GM12872 (cell line): Measurements from ENCODE around the gene SMYD1.

Experiments used
- TF ChIP-seq, protein P1 (sequence below): IDR thresholded peaks from 3 replicates; pipeline ENCODE4 v1.5.1; 2011; ENCODE audit warnings: low read depth, mild to moderate bottlenecking, low read length, moderate library complexity; ENCODE audit not compliant: insufficient read depth

SMYD1 gene

DNA sequence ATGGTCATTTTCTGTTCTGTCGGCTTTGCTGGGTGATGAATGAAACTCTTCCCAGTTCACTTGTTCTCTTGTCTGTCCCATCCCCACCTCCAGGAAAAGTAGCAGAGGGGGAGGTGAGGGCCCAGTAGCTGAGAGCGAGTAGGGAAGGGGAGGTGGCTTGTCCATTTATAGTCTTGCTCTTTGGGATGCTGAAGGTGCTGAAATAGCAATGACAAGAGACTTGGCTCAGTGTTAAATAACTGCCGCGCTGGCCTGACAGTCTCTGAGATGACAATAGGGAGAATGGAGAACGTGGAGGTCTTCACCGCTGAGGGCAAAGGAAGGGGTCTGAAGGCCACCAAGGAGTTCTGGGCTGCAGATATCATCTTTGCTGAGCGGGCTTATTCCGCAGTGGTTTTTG lies at the start of gene SMYD1:
SMYD1 (plus strand) TSS at position 228 of the 400 bp plus-strand sequence; CDS start at position 268, 40 bp downstream.
- TF ChIP-seq, protein P1, sequence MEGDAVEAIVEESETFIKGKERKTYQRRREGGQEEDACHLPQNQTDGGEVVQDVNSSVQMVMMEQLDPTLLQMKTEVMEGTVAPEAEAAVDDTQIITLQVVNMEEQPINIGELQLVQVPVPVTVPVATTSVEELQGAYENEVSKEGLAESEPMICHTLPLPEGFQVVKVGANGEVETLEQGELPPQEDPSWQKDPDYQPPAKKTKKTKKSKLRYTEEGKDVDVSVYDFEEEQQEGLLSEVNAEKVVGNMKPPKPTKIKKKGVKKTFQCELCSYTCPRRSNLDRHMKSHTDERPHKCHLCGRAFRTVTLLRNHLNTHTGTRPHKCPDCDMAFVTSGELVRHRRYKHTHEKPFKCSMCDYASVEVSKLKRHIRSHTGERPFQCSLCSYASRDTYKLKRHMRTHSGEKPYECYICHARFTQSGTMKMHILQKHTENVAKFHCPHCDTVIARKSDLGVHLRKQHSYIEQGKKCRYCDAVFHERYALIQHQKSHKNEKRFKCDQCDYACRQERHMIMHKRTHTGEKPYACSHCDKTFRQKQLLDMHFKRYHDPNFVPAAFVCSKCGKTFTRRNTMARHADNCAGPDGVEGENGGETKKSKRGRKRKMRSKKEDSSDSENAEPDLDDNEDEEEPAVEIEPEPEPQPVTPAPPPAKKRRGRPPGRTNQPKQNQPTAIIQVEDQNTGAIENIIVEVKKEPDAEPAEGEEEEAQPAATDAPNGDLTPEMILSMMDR, result no peak

DNA sequence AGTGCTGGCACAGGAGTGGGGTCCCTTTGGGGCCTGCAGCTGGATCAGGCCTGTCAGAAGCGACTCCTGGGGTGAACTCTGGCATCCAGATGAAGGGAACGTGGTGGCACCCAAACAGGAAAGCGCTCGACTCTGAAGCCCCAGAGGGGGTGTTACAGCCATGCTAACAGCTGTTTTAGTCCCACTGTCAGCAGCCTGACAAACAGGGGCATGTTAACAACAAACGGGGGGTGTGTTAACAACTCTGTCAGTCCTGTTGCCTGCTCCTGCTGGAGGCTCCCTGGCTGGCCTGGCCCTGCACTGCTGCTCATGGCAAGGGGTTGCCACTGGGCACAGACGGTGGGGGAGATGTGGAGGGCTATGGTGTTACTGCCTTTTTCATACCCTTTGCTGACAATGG lies 48.7 kb upstream of the SMYD1 start:
- TF ChIP-seq, protein P1, result no peak

DNA sequence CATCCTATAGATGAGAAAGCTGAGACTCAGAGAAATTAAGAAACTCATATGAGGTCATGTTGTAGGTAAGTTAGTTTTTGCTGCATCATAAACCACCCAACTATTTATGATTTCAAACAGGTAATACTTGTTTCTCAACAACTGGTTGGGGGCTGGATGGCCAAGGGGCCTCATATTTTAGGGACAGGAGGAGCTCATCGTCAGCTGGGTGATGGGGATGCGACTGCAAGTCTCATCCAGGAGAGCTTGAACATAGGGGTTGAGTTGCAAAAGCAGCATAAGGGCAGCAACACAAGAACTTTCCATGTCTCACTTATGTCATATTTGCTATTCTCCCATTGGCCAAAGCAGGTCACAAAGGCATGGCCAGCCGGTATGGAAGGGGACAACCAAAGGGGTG lies 47.6 kb upstream of the SMYD1 start:
- TF ChIP-seq, protein P1, result no peak

DNA sequence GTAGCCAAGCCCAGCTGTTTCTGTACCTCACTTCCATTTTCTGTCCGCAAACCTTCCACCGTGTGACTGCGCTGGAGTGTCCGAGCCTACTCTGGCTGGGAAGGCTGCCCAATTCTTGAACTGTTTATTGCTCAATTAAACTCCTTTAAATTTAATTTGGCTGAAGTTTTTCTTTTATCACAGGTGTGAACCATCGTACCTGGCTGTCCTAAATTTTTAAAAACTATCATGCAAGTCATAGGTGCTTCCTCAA lies 45.0 kb upstream of the SMYD1 start:
- TF ChIP-seq, protein P1, result no peak

DNA sequence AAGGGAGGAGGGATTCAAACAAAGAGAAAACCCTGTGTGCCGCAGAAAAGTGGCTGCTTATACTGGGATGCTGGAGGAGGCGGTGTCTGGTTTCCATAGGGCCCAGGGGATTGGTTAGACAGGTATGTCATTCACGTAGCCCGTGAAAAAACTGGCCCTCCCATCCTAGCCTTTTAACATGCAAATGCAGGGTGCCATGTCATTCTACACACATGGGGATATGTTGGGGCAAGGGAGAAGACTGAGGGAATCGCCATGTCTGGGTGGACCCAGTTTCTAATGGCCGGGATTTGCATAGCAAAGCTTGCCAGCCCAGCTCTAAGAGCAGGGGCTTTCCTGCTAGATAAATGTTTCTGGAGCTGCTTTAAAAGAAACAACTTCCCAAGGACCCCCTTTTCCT lies 43.1 kb upstream of the SMYD1 start:
- TF ChIP-seq, protein P1, result no peak

DNA sequence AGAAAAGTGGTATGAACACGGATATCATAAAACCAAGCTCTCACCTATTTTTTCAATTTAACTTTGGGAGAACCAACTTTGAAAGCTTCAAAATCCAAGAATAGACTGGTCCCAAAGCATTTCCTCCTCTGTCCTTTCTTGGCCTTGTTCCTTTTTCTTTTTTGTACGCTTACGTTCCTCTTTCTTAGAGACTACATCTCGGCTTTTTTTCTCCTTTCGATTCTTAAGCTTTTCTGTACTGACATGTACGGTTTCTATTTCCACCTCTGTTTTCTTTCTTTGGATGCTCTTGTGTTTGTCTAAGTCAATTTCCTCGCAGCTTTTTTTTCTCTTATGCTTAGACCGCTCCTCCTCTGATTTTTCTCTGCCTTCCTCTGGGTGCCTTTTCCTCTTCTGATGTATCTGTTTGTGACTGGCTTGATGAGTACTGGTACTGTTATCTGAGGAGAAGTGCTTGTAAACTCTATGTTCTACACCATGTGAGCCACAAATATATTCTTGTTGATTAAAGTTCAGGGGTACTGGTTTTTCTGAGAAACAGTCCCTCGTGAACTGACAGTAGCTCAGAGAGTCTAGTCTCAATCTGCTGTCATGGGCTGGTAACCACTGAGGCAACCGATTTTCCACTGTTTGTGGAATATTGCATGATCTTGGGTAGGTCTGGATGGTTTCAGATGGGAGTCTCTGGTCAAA lies 39.8 kb upstream of the SMYD1 start:
- TF ChIP-seq, protein P1, result no peak

DNA sequence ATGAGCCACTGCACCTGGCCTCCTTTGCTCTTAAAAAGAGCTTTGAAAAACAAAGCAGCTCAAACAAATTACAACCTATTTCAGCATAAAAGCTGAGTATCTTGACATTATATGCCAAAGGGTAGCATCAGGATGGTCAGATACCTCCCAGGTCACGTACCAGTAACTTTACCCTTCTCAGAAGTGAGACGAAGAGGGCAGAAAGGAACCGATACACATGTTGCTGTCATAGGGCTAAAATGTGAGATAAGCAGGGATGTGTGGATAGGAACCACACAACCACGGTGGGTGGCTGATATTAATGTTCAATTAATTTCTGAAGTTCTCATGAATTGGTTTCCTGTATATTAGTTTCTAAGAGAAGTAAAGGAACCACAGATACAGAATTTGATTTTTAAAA lies 38.7 kb upstream of the SMYD1 start:
- TF ChIP-seq, protein P1, result no peak

DNA sequence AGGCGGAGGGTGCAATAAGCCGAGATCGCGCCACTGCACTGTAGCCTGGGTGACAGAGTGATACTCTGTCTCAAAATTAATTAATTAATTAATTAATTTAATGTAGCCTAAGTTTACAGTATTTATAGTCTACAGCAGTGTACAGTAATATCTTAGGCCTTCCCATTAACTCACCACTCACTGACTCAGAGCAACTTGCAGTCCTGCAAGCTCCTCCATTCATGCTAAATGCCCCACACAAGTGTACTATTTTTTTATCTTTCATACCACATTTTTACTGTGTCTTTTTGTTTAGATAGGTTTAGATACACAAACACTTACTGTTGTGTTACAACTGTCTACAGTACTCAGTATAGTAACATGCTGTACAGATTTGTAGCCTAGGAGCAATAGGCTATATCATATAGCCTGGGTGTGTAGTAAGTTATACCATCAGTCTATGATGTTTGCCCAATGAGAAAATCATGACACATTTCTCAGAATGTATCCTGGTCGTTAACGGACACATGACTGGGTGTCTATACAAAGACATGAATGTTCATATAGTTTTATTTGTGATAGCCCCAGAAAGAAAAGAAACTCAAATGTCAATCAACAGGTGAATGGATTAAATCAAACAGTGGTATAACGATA lies 35.4 kb upstream of the SMYD1 start:
- TF ChIP-seq, protein P1, result no peak
